Myocyte (in vitro differentiated cells): ENCODE data around the gene RAPSN. TPM values are rescaled to one million over a fixed set of nuclear protein-coding genes. Genes with fewer than 3 reads are reported as not detected.

Source experiments
- DNase-seq: peaks from one replicate; pipeline ENCODE4 v3.0.0-alpha.2; 2012; ENCODE audit warnings: low read depth
- total RNA-seq: library from RNA; depleted of rRNA; stranded (reverse); fragments of >200 nt; gene quantifications from 2 replicates; pipeline ENCODE4 v1.2.3, GENCODE V29; 2014

Gene RAPSN
- total RNA-seq, 1 donor from 2014 or later = 321 TPM

GRCh38 chr11:47408598-47409439, 40.1 kb downstream of the RAPSN start:
- DNase-seq = peak; percentile 78

GRCh38 chr11:47407746-47408590, 41.0 kb downstream of the RAPSN start, which contains the start of gene SLC39A13:
Gene SLC39A13, plus strand, starts transcription at chr11:47408590. Its CDS starts 1,505 bp downstream, at chr11:47410095.
- peak; percentile 95 for DNase-seq

GRCh38 chr11:47406896-47407745, 41.8 kb downstream of the RAPSN start:
- DNase-seq = no peak

- DNase-seq = no peak
Observed at GRCh38 chr11:47403571-47403970, 45.4 kb downstream of the RAPSN start.

GRCh38 chr11:47403135-47403534, 45.8 kb downstream of the RAPSN start:
- DNase-seq = no peak

GRCh38 chr11:47400768-47401279, 48.1 kb downstream of the RAPSN start:
- peak; percentile 30 for DNase-seq

- DNase-seq = no peak
Observed at GRCh38 chr11:47399860-47400767, 48.8 kb downstream of the RAPSN start.

- no peak for DNase-seq
Observed at GRCh38 chr11:47398551-47398950, 50.4 kb downstream of the RAPSN start.

- no peak for DNase-seq
Observed at GRCh38 chr11:47398011-47398410, 50.9 kb downstream of the RAPSN start.

- peak; percentile 24 for DNase-seq
Observed at GRCh38 chr11:47396049-47396320, 53.0 kb downstream of the RAPSN start.

GRCh38 chr11:47395223-47396048, 53.5 kb downstream of the RAPSN start:
- no peak for DNase-seq

GRCh38 chr11:47394322-47395222, 54.4 kb downstream of the RAPSN start:
- no peak for DNase-seq

GRCh38 chr11:47394050-47394321, 55.0 kb downstream of the RAPSN start:
- DNase-seq = peak; percentile 34

GRCh38 chr11:47393163-47394049, 55.5 kb downstream of the RAPSN start:
- DNase-seq = peak; percentile 95

- no peak for DNase-seq
Observed at GRCh38 chr11:47392546-47393162, 56.3 kb downstream of the RAPSN start.

- no peak for DNase-seq
Observed at GRCh38 chr11:47391711-47392432, 57.1 kb downstream of the RAPSN start.
